ENCODE measurements around the gene NEGR1.
"Not testable (repeated sequence)": the region's sequence is repeated elsewhere in the genome, so short reads cannot be mapped to it uniquely, and the experiment has no call there.

The NEGR1 gene

GRCh38 chr1:71940261-71940660 is 342.1 kb downstream of the NEGR1 start:
- DNase-seq (ENCODE audit: low read depth) = no peak

GRCh38 chr1:71930511-71930910 is 351.8 kb downstream of the NEGR1 start:
- DNase-seq (ENCODE audit: low read depth) = no peak

GRCh38 chr1:71921935-71922559 is 360.3 kb downstream of the NEGR1 start:
- DNase-seq (ENCODE audit: low read depth) = no peak

GRCh38 chr1:71921204-71921603 is 361.1 kb downstream of the NEGR1 start:
- no peak for DNase-seq (ENCODE audit: low read depth)

- DNase-seq (ENCODE audit: low read depth) = no peak
Measured at GRCh38 chr1:71920556-71920955, 361.8 kb downstream of the NEGR1 start.

GRCh38 chr1:71919811-71920509 is 362.4 kb downstream of the NEGR1 start:
- DNase-seq (ENCODE audit: low read depth) = no peak

GRCh38 chr1:71918630-71919029 is 363.7 kb downstream of the NEGR1 start:
- DNase-seq (ENCODE audit: low read depth) = no peak

- no peak for DNase-seq (ENCODE audit: low read depth)
Measured at GRCh38 chr1:71916894-71917293, 365.4 kb downstream of the NEGR1 start.

GRCh38 chr1:71914626-71915025 is 367.7 kb downstream of the NEGR1 start:
- DNase-seq (ENCODE audit: low read depth) = no peak

- no peak for DNase-seq (ENCODE audit: low read depth)
Measured at GRCh38 chr1:71908871-71909390, 373.4 kb downstream of the NEGR1 start.

GRCh38 chr1:71908303-71908702 is 374.0 kb downstream of the NEGR1 start:
- no peak for DNase-seq (ENCODE audit: low read depth)

- DNase-seq (ENCODE audit: low read depth) = no peak
Measured at GRCh38 chr1:71899881-71900280, 382.5 kb downstream of the NEGR1 start.

GRCh38 chr1:71888166-71888565 is 394.2 kb downstream of the NEGR1 start:
- not testable (repeated sequence) for DNase-seq (ENCODE audit: low read depth)

GRCh38 chr1:71885171-71885570 is 397.2 kb downstream of the NEGR1 start:
- DNase-seq (ENCODE audit: low read depth) = no peak

- DNase-seq (ENCODE audit: low read depth) = no peak
Measured at GRCh38 chr1:71882637-71883036, 399.7 kb downstream of the NEGR1 start.

GRCh38 chr1:71882226-71882625 is 400.1 kb downstream of the NEGR1 start:
- no peak for DNase-seq (ENCODE audit: low read depth)

- DNase-seq (ENCODE audit: low read depth) = peak; percentile 28
Measured at GRCh38 chr1:71881611-71882010, 400.7 kb downstream of the NEGR1 start.

- DNase-seq (ENCODE audit: low read depth) = no peak
Measured at GRCh38 chr1:71869326-71869725, 413.0 kb downstream of the NEGR1 start.

GRCh38 chr1:71862756-71863155 is 419.6 kb downstream of the NEGR1 start:
- no peak for DNase-seq (ENCODE audit: low read depth)

GRCh38 chr1:71861022-71861421 is 421.3 kb downstream of the NEGR1 start:
- no peak for DNase-seq (ENCODE audit: low read depth)

GRCh38 chr1:71859806-71860205 is 422.5 kb downstream of the NEGR1 start:
- DNase-seq (ENCODE audit: low read depth) = no peak

- no peak for DNase-seq (ENCODE audit: low read depth)
Measured at GRCh38 chr1:71857862-71858261, 424.5 kb downstream of the NEGR1 start.

- no peak for DNase-seq (ENCODE audit: low read depth)
Measured at GRCh38 chr1:71853360-71853759, 429.0 kb downstream of the NEGR1 start.

- DNase-seq (ENCODE audit: low read depth) = peak; percentile 13
Measured at GRCh38 chr1:71850936-71851335, 431.4 kb downstream of the NEGR1 start.

All from non-pigmented ciliary epithelial cell (primary cell).